MM.1S (cell line): Measurements from ENCODE around the gene ITLN1.

Experiments
- EZH2 ChIP-seq: fragments of 300-600 bp; sonication (generic); optimal IDR thresholded peaks from 2 replicates; pipeline ENCODE3; 2017; ENCODE audit warnings: low read depth, mild to moderate bottlenecking, antibody characterized with exemption, low read length, mixed read lengths
- EZH2phosphoT487 ChIP-seq: fragments of 300-600 bp; sonication (generic); IDR thresholded peaks from 2 replicates; pipeline ENCODE4 v1.6.1; 2018; ENCODE audit warnings: antibody characterized with exemption, low read length
- TF ChIP-seq, protein P1 (sequence below): fragments of 300-600 bp; sonication (generic); IDR thresholded peaks from 2 replicates; pipeline ENCODE4 v1.5.1; 2016; ENCODE audit warnings: antibody characterized with exemption, low read length, mixed read lengths

DNA sequence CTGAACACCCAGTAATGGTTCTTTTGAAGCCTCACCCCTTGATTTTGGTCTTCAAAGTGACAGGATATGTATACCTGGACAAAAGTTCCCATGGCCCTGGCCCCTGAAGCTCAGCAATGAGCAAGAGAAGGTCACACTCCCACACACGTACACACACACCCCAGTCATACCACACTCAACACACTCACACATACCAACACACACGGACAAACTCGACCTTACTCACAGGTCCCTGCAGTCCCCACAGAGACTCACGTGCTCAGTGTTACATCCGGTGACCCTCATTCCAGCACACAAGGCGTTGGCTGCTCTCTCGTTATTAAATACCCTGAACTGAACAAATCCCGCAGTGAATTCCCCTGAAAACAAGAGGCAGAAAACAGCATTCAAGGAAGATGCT is 5.9 kb downstream of the ITLN1 start:
- TF ChIP-seq EZH2phosphoT487 (no peak), EZH2 (no peak)
- TF ChIP-seq, protein P1, sequence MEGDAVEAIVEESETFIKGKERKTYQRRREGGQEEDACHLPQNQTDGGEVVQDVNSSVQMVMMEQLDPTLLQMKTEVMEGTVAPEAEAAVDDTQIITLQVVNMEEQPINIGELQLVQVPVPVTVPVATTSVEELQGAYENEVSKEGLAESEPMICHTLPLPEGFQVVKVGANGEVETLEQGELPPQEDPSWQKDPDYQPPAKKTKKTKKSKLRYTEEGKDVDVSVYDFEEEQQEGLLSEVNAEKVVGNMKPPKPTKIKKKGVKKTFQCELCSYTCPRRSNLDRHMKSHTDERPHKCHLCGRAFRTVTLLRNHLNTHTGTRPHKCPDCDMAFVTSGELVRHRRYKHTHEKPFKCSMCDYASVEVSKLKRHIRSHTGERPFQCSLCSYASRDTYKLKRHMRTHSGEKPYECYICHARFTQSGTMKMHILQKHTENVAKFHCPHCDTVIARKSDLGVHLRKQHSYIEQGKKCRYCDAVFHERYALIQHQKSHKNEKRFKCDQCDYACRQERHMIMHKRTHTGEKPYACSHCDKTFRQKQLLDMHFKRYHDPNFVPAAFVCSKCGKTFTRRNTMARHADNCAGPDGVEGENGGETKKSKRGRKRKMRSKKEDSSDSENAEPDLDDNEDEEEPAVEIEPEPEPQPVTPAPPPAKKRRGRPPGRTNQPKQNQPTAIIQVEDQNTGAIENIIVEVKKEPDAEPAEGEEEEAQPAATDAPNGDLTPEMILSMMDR, result no peak
